HepG2 (cell line): ENCODE measurements around the gene CD151. TPM values are rescaled to one million over a fixed set of nuclear protein-coding genes. Genes with fewer than 3 reads are reported as not detected.
A peak's percentile ranks its signal among the peaks of the same experiment; 100 is the strongest.

ENCODE experiments used
- BATF2 ChIP-seq: sonication (generic); formaldehyde crosslinking; IDR thresholded peaks from 2 replicates; pipeline ENCODE4 v1.8.0; 2022; ENCODE audit warnings: mild to moderate bottlenecking, missing genetic modification reagents, moderate library complexity
- BCL6 ChIP-seq: IDR thresholded peaks from 2 replicates; pipeline ENCODE4 v1.6.1; 2016; ENCODE audit warnings: missing genetic modification reagents, missing compliant biosample characterization
- FIP1L1 ChIP-seq: fragments of 200-400 bp; formaldehyde crosslinking; IDR thresholded peaks from 2 replicates; pipeline ENCODE4 v1.6.1; 2018; ENCODE audit warnings: low read depth, mild to moderate bottlenecking, low read length, moderate library complexity, borderline replicate concordance; ENCODE audit not compliant: insufficient read depth
- FOXC1 ChIP-seq: sonication (generic); formaldehyde crosslinking; IDR thresholded peaks from 2 replicates; pipeline ENCODE4 v1.8.0; 2022; ENCODE audit warnings: mild to moderate bottlenecking, missing genetic modification reagents, borderline replicate concordance
- GPN1 ChIP-seq: sonication (generic); formaldehyde crosslinking; IDR thresholded peaks from 2 replicates; pipeline ENCODE4 v1.5.1; 2020; ENCODE audit warnings: missing genetic modification reagents, borderline replicate concordance
- HMG20A ChIP-seq: IDR thresholded peaks from 2 replicates; pipeline ENCODE4 v1.6.1; 2016; ENCODE audit warnings: borderline replicate concordance
- KDM2A ChIP-seq: sonication (generic); formaldehyde crosslinking; IDR thresholded peaks from 2 replicates; pipeline ENCODE4 v1.4.0; 2020; ENCODE audit warnings: low read depth, missing genetic modification reagents, borderline replicate concordance
- KLF12 ChIP-seq: sonication (generic); formaldehyde crosslinking; IDR thresholded peaks from 2 replicates; pipeline ENCODE4 v1.4.0; 2020; ENCODE audit warnings: missing genetic modification reagents, borderline replicate concordance
- REPIN1 ChIP-seq: sonication (generic); formaldehyde crosslinking; IDR thresholded peaks from 2 replicates; pipeline ENCODE4 v1.8.0; 2022; ENCODE audit warnings: missing genetic modification reagents, low read depth, mild to moderate bottlenecking, borderline replicate concordance
- RFX3 ChIP-seq: IDR thresholded peaks from 2 replicates; pipeline ENCODE4 v1.6.1; 2016; ENCODE audit warnings: missing biosample characterization, missing genetic modification reagents
- RXRB ChIP-seq: IDR thresholded peaks from 2 replicates; pipeline ENCODE4 v1.6.1; 2016; ENCODE audit warnings: borderline replicate concordance, missing genetic modification reagents, missing compliant biosample characterization
- SP2 ChIP-seq: sonication (generic); formaldehyde crosslinking; IDR thresholded peaks from 2 replicates; pipeline ENCODE4 v1.5.1; 2020; ENCODE audit warnings: mild to moderate bottlenecking, missing genetic modification reagents
- TFAP4 ChIP-seq: sonication (generic); IDR thresholded peaks from 2 replicates; pipeline ENCODE4 v1.6.1; 2016; ENCODE audit warnings: low read depth, borderline replicate concordance
- ZNF264 ChIP-seq: sonication (generic); formaldehyde crosslinking; IDR thresholded peaks from 2 replicates; pipeline ENCODE4 v1.4.0; 2020; ENCODE audit warnings: missing genetic modification reagents
- ZNF546 ChIP-seq: sonication (generic); formaldehyde crosslinking; conservative IDR thresholded peaks from 2 replicates; pipeline ENCODE4 v1.8.1; 2023; ENCODE audit warnings: mild to moderate bottlenecking, missing genetic modification reagents
- ZNF598 ChIP-seq: sonication (generic); formaldehyde crosslinking; IDR thresholded peaks from 2 replicates; pipeline ENCODE4 v1.5.1; 2020; ENCODE audit warnings: mild to moderate bottlenecking, missing genetic modification reagents, borderline replicate concordance
- ZNF773 ChIP-seq: sonication (generic); formaldehyde crosslinking; IDR thresholded peaks from 2 replicates; pipeline ENCODE4 v1.4.0; 2020; ENCODE audit warnings: missing genetic modification reagents, borderline replicate concordance
- ZNF83 ChIP-seq: sonication (generic); formaldehyde crosslinking; IDR thresholded peaks from 2 replicates; pipeline ENCODE4 v1.4.0; 2020; ENCODE audit warnings: missing genetic modification reagents, mild to moderate bottlenecking, borderline replicate concordance
- ZSCAN21 ChIP-seq: sonication (generic); formaldehyde crosslinking; IDR thresholded peaks from 2 replicates; pipeline ENCODE4 v1.8.0; 2022; ENCODE audit warnings: mild to moderate bottlenecking, missing genetic modification reagents, moderate library complexity, borderline replicate concordance
- ZSCAN31 ChIP-seq: sonication (generic); formaldehyde crosslinking; IDR thresholded peaks from 2 replicates; pipeline ENCODE4 v1.5.0; 2020; ENCODE audit warnings: low read depth, mild to moderate bottlenecking, missing genetic modification reagents
- polyA plus RNA-seq, 8 experiments: library from polyadenylated mRNA; depleted of rRNA in 3 of 8; stranded (reverse) in 7 of 8; unstranded in 1 of 8; fragments of >200 nt; fragmentation: Illumina TruSeq in 4 of 8; extraction: Trizol in 4 of 8; gene quantifications; 2 replicates each; pipeline versions ENCODE4 v1.2.1 to v1.2.3, GENCODE V29; 2011 to 2016; ENCODE audit warnings: low read depth in 4 of 8, missing spikeins in 1 of 8, mixed read lengths in 1 of 8; ENCODE audit not compliant: insufficient read depth in 1 of 8
- total RNA-seq, 5 experiments: library from RNA; depleted of rRNA; stranded (reverse); fragments of >200 nt; fragmentation: Illumina TruSeq; extraction: Trizol; gene quantifications; 2 replicates each; pipeline ENCODE4 v1.2.3, GENCODE V29; 2016; ENCODE audit warnings: low read depth in 1 of 5
- TF ChIP-seq, protein P1 (sequence below): sonication (generic); formaldehyde crosslinking; IDR thresholded peaks from 2 replicates; pipeline ENCODE4 v1.5.0; 2020; ENCODE audit warnings: mild to moderate bottlenecking, missing genetic modification reagents, moderate library complexity
- TF ChIP-seq, protein P2 (sequence below): sonication (generic); formaldehyde crosslinking; IDR thresholded peaks from 2 replicates; pipeline ENCODE4 v1.8.0; 2022; ENCODE audit warnings: mild to moderate bottlenecking, missing genetic modification reagents

The CD151 gene
- total and polyA plus RNA-seq, 2 of the 13 experiments (the other 11 are each of a cell fraction or from before 2014, with no cell fraction given), result 125 to 197 TPM

GRCh38 chr11:843818-844692 lies 11.3 kb downstream of the CD151 start (continued):
- TF ChIP-seq, protein P1, sequence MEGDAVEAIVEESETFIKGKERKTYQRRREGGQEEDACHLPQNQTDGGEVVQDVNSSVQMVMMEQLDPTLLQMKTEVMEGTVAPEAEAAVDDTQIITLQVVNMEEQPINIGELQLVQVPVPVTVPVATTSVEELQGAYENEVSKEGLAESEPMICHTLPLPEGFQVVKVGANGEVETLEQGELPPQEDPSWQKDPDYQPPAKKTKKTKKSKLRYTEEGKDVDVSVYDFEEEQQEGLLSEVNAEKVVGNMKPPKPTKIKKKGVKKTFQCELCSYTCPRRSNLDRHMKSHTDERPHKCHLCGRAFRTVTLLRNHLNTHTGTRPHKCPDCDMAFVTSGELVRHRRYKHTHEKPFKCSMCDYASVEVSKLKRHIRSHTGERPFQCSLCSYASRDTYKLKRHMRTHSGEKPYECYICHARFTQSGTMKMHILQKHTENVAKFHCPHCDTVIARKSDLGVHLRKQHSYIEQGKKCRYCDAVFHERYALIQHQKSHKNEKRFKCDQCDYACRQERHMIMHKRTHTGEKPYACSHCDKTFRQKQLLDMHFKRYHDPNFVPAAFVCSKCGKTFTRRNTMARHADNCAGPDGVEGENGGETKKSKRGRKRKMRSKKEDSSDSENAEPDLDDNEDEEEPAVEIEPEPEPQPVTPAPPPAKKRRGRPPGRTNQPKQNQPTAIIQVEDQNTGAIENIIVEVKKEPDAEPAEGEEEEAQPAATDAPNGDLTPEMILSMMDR (CRISPR knock-in tag), result peak; percentile 35
- peak; percentile 47; the same call in 1 of the 2 replicates for TF ChIP-seq TFAP4
- TF ChIP-seq ZNF546 (CRISPR knock-in tag), result 0 out of 2 replicates have a peak, but pooled peaks have one; percentile 34
- 0 out of 2 replicates have a peak, but pooled peaks have one; percentile 17 for TF ChIP-seq REPIN1 (CRISPR knock-in tag)
- TF ChIP-seq HMG20A (CRISPR knock-in tag), result no peak; the same call in 1 of the 2 replicates
- no peak for TF ChIP-seq ZNF598 (CRISPR knock-in tag)
- no peak for TF ChIP-seq ZNF773 (CRISPR knock-in tag)
- peak; percentile 10; the same call in 1 of the 2 replicates for TF ChIP-seq KLF12 (CRISPR knock-in tag)
- TF ChIP-seq ZNF83 (CRISPR knock-in tag), result no peak
- TF ChIP-seq, protein P2, sequence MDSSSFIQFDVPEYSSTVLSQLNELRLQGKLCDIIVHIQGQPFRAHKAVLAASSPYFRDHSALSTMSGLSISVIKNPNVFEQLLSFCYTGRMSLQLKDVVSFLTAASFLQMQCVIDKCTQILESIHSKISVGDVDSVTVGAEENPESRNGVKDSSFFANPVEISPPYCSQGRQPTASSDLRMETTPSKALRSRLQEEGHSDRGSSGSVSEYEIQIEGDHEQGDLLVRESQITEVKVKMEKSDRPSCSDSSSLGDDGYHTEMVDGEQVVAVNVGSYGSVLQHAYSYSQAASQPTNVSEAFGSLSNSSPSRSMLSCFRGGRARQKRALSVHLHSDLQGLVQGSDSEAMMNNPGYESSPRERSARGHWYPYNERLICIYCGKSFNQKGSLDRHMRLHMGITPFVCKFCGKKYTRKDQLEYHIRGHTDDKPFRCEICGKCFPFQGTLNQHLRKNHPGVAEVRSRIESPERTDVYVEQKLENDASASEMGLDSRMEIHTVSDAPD, result 0 out of 2 replicates have a peak, but pooled peaks have one; percentile 41
- TF ChIP-seq FIP1L1, result no peak
- peak; percentile 68; the same call in 1 of the 2 replicates for TF ChIP-seq ZSCAN21
- peak; percentile 83; the same call in 1 of the 2 replicates for TF ChIP-seq RXRB (CRISPR knock-in tag)
- 0 out of 2 replicates have a peak, but pooled peaks have one; percentile 12 for TF ChIP-seq FOXC1 (CRISPR knock-in tag)
- TF ChIP-seq RFX3, result no peak
- peak; percentile 47; the same call in 1 of the 2 replicates for TF ChIP-seq GPN1
- TF ChIP-seq SP2 (CRISPR knock-in tag), result peak; percentile 38; the same call in 1 of the 2 replicates
- TF ChIP-seq ZNF264 (CRISPR knock-in tag), result no peak
- peak; percentile 32; the same call in 1 of the 2 replicates for TF ChIP-seq BCL6 (CRISPR knock-in tag)
- TF ChIP-seq ZSCAN31, result 0 out of 2 replicates have a peak, but pooled peaks have one; percentile 21
- 0 out of 2 replicates have a peak, but pooled peaks have one; percentile 53 for TF ChIP-seq KDM2A (CRISPR knock-in tag)
- TF ChIP-seq BATF2 (CRISPR knock-in tag), result peak; percentile 62; the same call in 1 of the 2 replicates
